Stomach (tissue), 9 donors: ENCODE measurements around the gene HOXD13. TPM values are rescaled to one million over a fixed set of nuclear protein-coding genes. Genes with fewer than 3 reads are reported as not detected.

Experiments used
- DNase-seq, 2 donors: peaks; one replicate each; pipeline versions ENCODE4 v3.0.0 to v3.0.0-alpha.2; 2013 to 2019
- H3K27ac ChIP-seq, 5 donors: fragments of 200-600 bp in 4 of 5; sonication (generic) in 4 of 5; one replicate each; pipeline ENCODE4 v1.5.1; 2013 to 2019; ENCODE audit warnings: mild to moderate bottlenecking in 1 of 5, moderate library complexity in 1 of 5
- H3K27me3 ChIP-seq, 3 donors: fragments of 200-600 bp; sonication (generic); one replicate each; pipeline ENCODE4 v1.5.1; 2017 to 2019; ENCODE audit warnings: mixed run types in 1 of 3
- H3K36me3 ChIP-seq, 4 donors: fragments of 200-600 bp; sonication (generic); 1 replicate in 3 of 4; 2 replicates in 1 of 4; pipeline ENCODE4 v1.5.1; 2016 to 2019
- H3K4me1 ChIP-seq, 4 donors: fragments of 200-600 bp; sonication (generic); one replicate each; pipeline ENCODE4 v1.5.1; 2016 to 2019
- H3K4me3 ChIP-seq, 4 donors: fragments of 200-600 bp; sonication (generic) in 3 of 4; one replicate each; pipeline ENCODE4 v1.5.1; 2016 to 2019; ENCODE audit warnings: mild to moderate bottlenecking in 1 of 4
- H3K9me3 ChIP-seq, 4 donors: fragments of 200-600 bp; sonication (generic); one replicate each; pipeline ENCODE4 v1.5.1; 2016 to 2019
- CTCF ChIP-seq, 7 experiments: fragments of 450-650 bp in 4 of 7; fragments of 200-600 bp in 3 of 7; sonication (generic) in 3 of 7; IDR thresholded peaks; one replicate each; pipeline ENCODE4 v1.5.1; 2016 to 2019; ENCODE audit warnings: antibody characterized with exemption in 7 of 7, control low read depth in 2 of 7, mild to moderate bottlenecking in 1 of 7
- EP300 ChIP-seq: sonication (generic); formaldehyde crosslinking; IDR thresholded peaks from one replicate; pipeline ENCODE4 v1.6.1; 2017; ENCODE audit warnings: antibody characterized with exemption
- POLR2A ChIP-seq, 4 donors: fragments of 450-650 bp; IDR thresholded peaks; one replicate each; pipeline ENCODE4 v1.6.1; 2016; ENCODE audit warnings: antibody characterized with exemption in 4 of 4, control low read depth in 2 of 4, mild to moderate bottlenecking in 1 of 4, moderate library complexity in 1 of 4
- POLR2AphosphoS5 ChIP-seq, 3 donors: sonication (generic); formaldehyde crosslinking; IDR thresholded peaks; one replicate each; pipeline ENCODE4 v1.6.1; 2016; ENCODE audit warnings: antibody characterized with exemption in 3 of 3
- WGBS, 5 donors: extraction: QIAGEN DNeasy Blood & Tissue Kit in 3 of 5; methylation state at CpG; one replicate each; pipeline versions ENCODE4 v1.1.5 to v1.1.7; 2013 to 2018; 5-methylcytosine and 5-hydroxymethylcytosine counted together
- intact Hi-C: fragments of 100-400 bp; cut with DNase I; formaldehyde crosslinking; loops from one replicate; pipeline ENCODE4 v1.15.1; 2023; ENCODE audit warnings: low total_unique reads
- polyA plus RNA-seq, 3 donors: library from polyadenylated mRNA; stranded (reverse); fragments of 200-250 nt; gene quantifications; one replicate each; pipeline ENCODE4 v1.2.3, GENCODE V29; 2013
- total RNA-seq, 5 donors: library from RNA; depleted of rRNA; stranded (reverse); fragments of >200 nt; gene quantifications; one replicate each; pipeline versions ENCODE4 v1.1.0 to v1.2.3, GENCODE V29; 2014 to 2016
- donor health status: healthy with polysubstance abuse.
- donor health status: Bipolar disorder and iron deficiency.
- donor health status: healthy.

The HOXD13 gene
- total and polyA plus RNA-seq, 8 donors = not detected

DNA sequence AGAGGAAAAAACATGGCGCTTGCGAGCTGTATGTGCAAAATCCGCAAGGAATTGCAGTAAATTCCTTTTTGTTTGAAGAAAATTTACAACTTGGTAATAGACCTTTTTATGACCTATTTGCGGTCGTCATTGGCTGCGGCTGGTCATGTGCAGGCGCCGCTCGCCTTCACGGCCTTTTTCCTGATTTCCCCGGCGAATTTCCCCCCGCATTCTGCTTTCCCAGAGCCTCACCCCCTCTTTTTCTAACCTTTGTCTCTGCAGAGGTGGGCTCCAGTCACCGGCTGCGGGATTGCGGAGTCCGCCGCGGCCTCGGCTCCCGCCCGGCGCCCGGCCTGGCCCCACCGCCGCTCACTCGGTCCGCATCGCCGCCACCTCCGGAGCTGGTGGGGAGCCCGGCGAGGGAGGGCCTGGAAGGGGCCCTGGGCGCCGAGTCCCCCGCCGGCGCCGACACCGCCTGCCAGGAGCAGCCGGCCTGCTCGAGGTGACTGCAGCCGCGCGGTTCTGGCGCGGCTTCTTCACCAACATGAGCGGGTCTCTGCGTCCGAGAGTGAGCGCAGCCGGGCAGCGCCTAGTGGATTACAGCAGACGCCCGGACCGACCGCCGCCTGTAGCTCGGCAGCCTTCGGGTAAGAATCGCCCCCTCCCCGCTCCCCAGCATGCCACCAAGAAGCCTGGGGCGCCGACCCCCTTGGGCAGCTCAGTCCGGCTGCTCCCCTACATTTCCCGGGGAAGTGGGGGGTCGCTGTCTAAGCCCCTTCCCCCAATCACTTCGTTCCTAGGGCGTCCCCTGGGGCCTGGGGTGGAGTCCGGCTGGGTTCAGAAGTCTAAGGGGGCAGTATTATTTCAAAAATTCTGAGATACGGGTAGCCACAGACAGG, 44.1 kb downstream of the HOXD13 start:
- Histone ChIP-seq H3K9me3 (peaks cover 0 to 8% (median 0%) of the 10 kb centered on the region in 4 donors), H3K36me3 (no peaks in the 10 kb centered on the region), H3K27me3 (peaks cover 39 to 100% (median 96%) of the 10 kb centered on the region in 3 donors), H3K4me3 (peak overlapping the region; percentile 38 to 50 (median 42)), H3K27ac (peak overlapping the region; percentile 54 to 71 (median 60)), H3K4me1 (peaks cover 11 to 53% (median 35%) of the 10 kb centered on the region in 4 donors)
- WGBS, 5 donors = 2 to 9% (median 5%) methylated on average over 50 to 71 of the region's 71 CpGs
- TF ChIP-seq CTCF (IDR thresholded peaks at IDR 0.05) (no peak), POLR2A (IDR thresholded peaks at IDR 0.05) (no peak), EP300 (no peak), POLR2AphosphoS5 (IDR thresholded peaks at IDR 0.05) (no peak)
- intact Hi-C loops = no loop called here
- no peak for DNase-seq

GRCh38 chr2:176137252-176137580, 44.7 kb downstream of the HOXD13 start:
- H3K4me3 ChIP-seq = peak overlapping the region; percentile 38 to 50 (median 42)
- no peak for DNase-seq
- H3K27me3 ChIP-seq = peaks cover 35 to 100% (median 95%) of the 10 kb centered on the region in 3 donors
- 9 to 29% (median 15%) methylated on average over 2 of the region's 2 CpGs for WGBS, 5 donors
- peaks cover 0 to 7% (median 0%) of the 10 kb centered on the region in 4 donors for H3K9me3 ChIP-seq
- no peaks in the 10 kb centered on the region for H3K36me3 ChIP-seq
- intact Hi-C loops = no loop called here
- peak overlapping the region; percentile 54 to 71 (median 60) for H3K27ac ChIP-seq
- H3K4me1 ChIP-seq = peaks cover 11 to 49% (median 32%) of the 10 kb centered on the region in 4 donors
- TF ChIP-seq POLR2A (IDR thresholded peaks at IDR 0.05) (no peak), POLR2AphosphoS5 (IDR thresholded peaks at IDR 0.05) (no peak), CTCF (IDR thresholded peaks at IDR 0.05) (no peak), EP300 (no peak)

GRCh38 chr2:176137906-176138305, 45.4 kb downstream of the HOXD13 start:
- Histone ChIP-seq H3K27ac (peak overlapping the region in 1 of 5 donors; percentile 71), H3K27me3 (peaks cover 28 to 100% (median 95%) of the 10 kb centered on the region in 3 donors), H3K4me3 (no peak overlapping the region), H3K4me1 (peaks cover 11 to 42% (median 28%) of the 10 kb centered on the region in 4 donors), H3K36me3 (no peaks in the 10 kb centered on the region), H3K9me3 (peaks cover 0 to 5% (median 0%) of the 10 kb centered on the region in 4 donors)
- TF ChIP-seq CTCF (IDR thresholded peaks at IDR 0.05) (no peak), POLR2A (IDR thresholded peaks at IDR 0.05) (no peak), EP300 (no peak), POLR2AphosphoS5 (IDR thresholded peaks at IDR 0.05) (no peak)
- WGBS, 5 donors = 30 to 42% (median 36%) methylated on average over 8 of the region's 8 CpGs
- DNase-seq = no peak
- intact Hi-C loops = no loop called here

GRCh38 chr2:176138526-176138922, 46.0 kb downstream of the HOXD13 start:
- peaks cover 11 to 42% (median 28%) of the 10 kb centered on the region in 4 donors for H3K4me1 ChIP-seq
- H3K9me3 ChIP-seq = peaks cover 0 to 5% (median 0%) of the 10 kb centered on the region in 4 donors
- H3K27ac ChIP-seq = peak overlapping the region in 3 of 5 donors; percentile 19 to 71 (median 23)
- 8 to 19% (median 14%) methylated on average over 14 of the region's 14 CpGs for WGBS, 5 donors
- no peak for DNase-seq
- no peak overlapping the region for H3K4me3 ChIP-seq
- H3K36me3 ChIP-seq = no peaks in the 10 kb centered on the region
- peaks cover 22 to 100% (median 95%) of the 10 kb centered on the region in 3 donors for H3K27me3 ChIP-seq
- no peak for TF ChIP-seq POLR2AphosphoS5 (IDR thresholded peaks at IDR 0.05)
- no peak for TF ChIP-seq CTCF (IDR thresholded peaks at IDR 0.05)
- no peak for TF ChIP-seq POLR2A (IDR thresholded peaks at IDR 0.05)
- TF ChIP-seq EP300 = no peak
- intact Hi-C loops = no loop called here
